CD14-positive monocyte (primary cell): ENCODE data around the gene PHLDA2. TPM values are rescaled to one million over a fixed set of nuclear protein-coding genes. Genes with fewer than 3 reads are reported as not detected.

Source experiments
- DNase-seq, 3 donors: peaks; one replicate each; pipeline ENCODE4 v3.0.0-alpha.2; 2011 to 2022
- H2AFZ ChIP-seq: 2 replicates; pipeline ENCODE4 v1.6.0; 2012; ENCODE audit warnings: mild to moderate bottlenecking, low read depth, low read length, inconsistent platforms; ENCODE audit not compliant: insufficient read depth, poor library complexity, severe bottlenecking
- H3K27ac ChIP-seq, 2 donors: 1 replicate in 1 of 2; 2 replicates in 1 of 2; pipeline ENCODE4 v1.5.1; 2012 to 2013; ENCODE audit warnings: low read length in 2 of 2, control low read depth in 1 of 2, inconsistent platforms in 1 of 2, low read depth in 1 of 2, mild to moderate bottlenecking in 1 of 2
- H3K27me3 ChIP-seq, 2 donors: one replicate each; pipeline versions ENCODE4 v1.6.0 to v1.6.1; 2011 to 2013; ENCODE audit warnings: low read length in 2 of 2; ENCODE audit not compliant: control insufficient read depth in 2 of 2, insufficient read depth in 2 of 2
- H3K36me3 ChIP-seq, 2 donors: replicated peaks in 1 of 2; 1 replicate in 1 of 2; 2 replicates in 1 of 2; pipeline versions ENCODE4 v1.5.1 to v1.6.1; 2012 to 2013; ENCODE audit warnings: low read length in 2 of 2, control low read depth in 1 of 2, inconsistent platforms in 1 of 2, mild to moderate bottlenecking in 1 of 2; ENCODE audit not compliant: insufficient read depth in 2 of 2, control insufficient read depth in 1 of 2
- H3K4me1 ChIP-seq, 2 donors: 1 replicate in 1 of 2; 2 replicates in 1 of 2; pipeline versions ENCODE4 v1.5.1 to v1.6.1; 2012 to 2013; ENCODE audit warnings: low read length in 2 of 2, control low read depth in 1 of 2, inconsistent platforms in 1 of 2, mild to moderate bottlenecking in 1 of 2, moderate library complexity in 1 of 2; ENCODE audit not compliant: insufficient read depth in 2 of 2, control insufficient read depth in 1 of 2
- H3K4me2 ChIP-seq: replicated peaks from 2 replicates; pipeline ENCODE3; 2012; ENCODE audit warnings: low read length, moderate library complexity, mild to moderate bottlenecking; ENCODE audit not compliant: poor library complexity, severe bottlenecking; ENCODE audit errors: extremely low read depth
- H3K4me3 ChIP-seq, 3 experiments: fragments of 200-600 bp in 1 of 3; sonication (generic) in 1 of 3; replicated peaks in 1 of 3; 1 replicate in 2 of 3; 2 replicates in 1 of 3; pipeline ENCODE4 v1.5.1; 2011 to 2013; ENCODE audit warnings: low read length in 3 of 3, mild to moderate bottlenecking in 3 of 3, control low read depth in 2 of 3, low read depth in 2 of 3, inconsistent platforms in 1 of 3, moderate library complexity in 1 of 3
- H3K79me2 ChIP-seq: 2 replicates; pipeline ENCODE4 v1.6.0; 2012; ENCODE audit warnings: mild to moderate bottlenecking, control low read depth, inconsistent platforms, low read length, moderate library complexity; ENCODE audit not compliant: insufficient read depth
- H3K9ac ChIP-seq: 2 replicates; pipeline ENCODE4 v1.6.0; 2017; ENCODE audit warnings: low read length, mild to moderate bottlenecking; ENCODE audit not compliant: insufficient read depth, poor library complexity, severe bottlenecking
- H3K9me3 ChIP-seq, 2 donors: replicated peaks in 1 of 2; 1 replicate in 1 of 2; 2 replicates in 1 of 2; pipeline versions ENCODE4 v1.5.1 to v1.6.1; 2012 to 2013; ENCODE audit warnings: low read length in 2 of 2, control low read depth in 1 of 2; ENCODE audit not compliant: control insufficient read depth in 1 of 2, insufficient read depth in 1 of 2
- H4K20me1 ChIP-seq: 2 replicates; pipeline ENCODE4 v1.6.0; 2012; ENCODE audit warnings: mild to moderate bottlenecking, low read length, control low read depth, moderate library complexity; ENCODE audit not compliant: insufficient read depth
- H3K27ac Mint-ChIP-seq, 7 donors: one replicate each; pipeline ENCODE4 v1.8.0; 2020; ENCODE audit warnings: mild to moderate bottlenecking in 7 of 7, mixed read lengths in 7 of 7, moderate library complexity in 6 of 7, inconsistent platforms in 2 of 7
- H3K27me3 Mint-ChIP-seq, 3 donors: one replicate each; pipeline ENCODE4 v1.8.0; 2021 to 2022; ENCODE audit warnings: low read depth in 3 of 3, mild to moderate bottlenecking in 3 of 3, mixed read lengths in 3 of 3, moderate library complexity in 3 of 3, inconsistent platforms in 1 of 3
- H3K36me3 Mint-ChIP-seq, 2 donors: one replicate each; pipeline ENCODE4 v1.8.0; 2020; ENCODE audit warnings: mixed read lengths in 2 of 2, inconsistent platforms in 1 of 2, mild to moderate bottlenecking in 1 of 2
- H3K4me1 Mint-ChIP-seq: one replicate; pipeline ENCODE4 v1.8.0; 2020; ENCODE audit warnings: mild to moderate bottlenecking, mixed read lengths
- H3K4me3 Mint-ChIP-seq, 2 donors: one replicate each; pipeline ENCODE4 v1.8.0; 2020; ENCODE audit warnings: mild to moderate bottlenecking in 2 of 2, mixed read lengths in 2 of 2, moderate library complexity in 1 of 2
- H3K9me3 Mint-ChIP-seq, 7 donors: one replicate each; pipeline ENCODE4 v1.8.0; 2020 to 2022; ENCODE audit warnings: mixed read lengths in 7 of 7, mild to moderate bottlenecking in 6 of 7, moderate library complexity in 6 of 7, inconsistent platforms in 2 of 7
- CTCF ChIP-seq: fragments of 200-600 bp; IDR thresholded peaks from one replicate; pipeline ENCODE4 v1.8.0; 2022; ENCODE audit warnings: antibody characterized with exemption, mild to moderate bottlenecking
- WGBS: methylation state at CpG from one replicate; pipeline ENCODE4 v1.1.5; 2013; ENCODE audit warnings: missing lambda C conversion rate; ENCODE audit not compliant: insufficient coverage; 5-methylcytosine and 5-hydroxymethylcytosine counted together
- intact Hi-C, 2 donors: fragments of 100-400 bp; cut with micrococcal nuclease; formaldehyde crosslinking; loops; one replicate each; pipeline versions ENCODE4 v1.15.0 to v1.15.1; 2023
- polyA plus RNA-seq, 3 donors: library from polyadenylated mRNA; depleted of rRNA in 1 of 3; unstranded in 2 of 3; stranded (reverse) in 1 of 3; fragments of 300-500 nt in 2 of 3; fragments of >200 nt in 1 of 3; fragmentation: Illumina TruSeq in 2 of 3; gene quantifications; 1 replicate in 2 of 3; 2 replicates in 1 of 3; pipeline ENCODE4 v1.2.3, GENCODE V29; 2012 to 2021

Gene PHLDA2
- polyA plus RNA-seq, 3 donors: 2.6 to 54.5 (median 4.7) TPM

GRCh38 chr11:2901196-2901796, 27.9 kb downstream of the PHLDA2 start:
- intact Hi-C loops: no loop called here
- peaks cover 0 to 3% of the 10 kb centered on the region in 2 donors for H3K36me3 ChIP-seq
- peaks cover 0 to 13% (median 9%) of the 10 kb centered on the region in 3 donors for H3K27me3 Mint-ChIP-seq
- peaks cover 6% of the 10 kb centered on the region for H3K79me2 ChIP-seq
- TF ChIP-seq CTCF: no peak
- H3K4me3 Mint-ChIP-seq: peak overlapping the region; percentile 74 to 79
- H3K9ac ChIP-seq: peak overlapping the region; percentile 94
- H4K20me1 ChIP-seq: no peaks in the 10 kb centered on the region
- DNase-seq: no peak
- WGBS: 96% methylated on average over 12 of the region's 16 CpGs
- H2AFZ ChIP-seq: peak overlapping the region; percentile 73
- peak overlapping the region in 2 of 3 experiments; percentile 84 to 86 for H3K4me3 ChIP-seq
- H3K27ac Mint-ChIP-seq: peak overlapping the region; percentile 50 to 97 (median 90)
- H3K4me2 ChIP-seq: peak overlapping the region; percentile 77
- H3K4me1 ChIP-seq: peaks cover 61 to 68% of the 10 kb centered on the region in 2 donors
- peaks cover 30 to 39% of the 10 kb centered on the region in 2 donors for H3K36me3 Mint-ChIP-seq
- H3K27ac ChIP-seq: peak overlapping the region; percentile 58 to 98
- peaks cover 0 to 9% of the 10 kb centered on the region in 2 donors for H3K9me3 ChIP-seq
- H3K27me3 ChIP-seq: no peaks in the 10 kb centered on the region
- peaks cover 59% of the 10 kb centered on the region for H3K4me1 Mint-ChIP-seq
- H3K9me3 Mint-ChIP-seq: peaks cover 7 to 13% (median 9%) of the 10 kb centered on the region in 7 donors

- DNase-seq: peak; percentile 70 to 83 (median 77)
- Histone ChIP-seq H3K9ac (peak overlapping the region; percentile 69), H2AFZ (peak overlapping the region; percentile 38), H4K20me1 (no peaks in the 10 kb centered on the region), H3K4me3 (peak overlapping the region; percentile 1 to 70 (median 3)), H3K4me1 (peaks cover 61 to 68% of the 10 kb centered on the region in 2 donors), H3K27me3 (no peaks in the 10 kb centered on the region), H3K9me3 (no peaks in the 10 kb centered on the region), H3K36me3 (peaks cover 0 to 3% of the 10 kb centered on the region in 2 donors), H3K79me2 (peaks cover 6% of the 10 kb centered on the region), H3K27ac (peak overlapping the region; percentile 95 to 98), H3K4me2 (peak overlapping the region; percentile 74)
- TF ChIP-seq CTCF: no peak
- H3K36me3 Mint-ChIP-seq: peaks cover 14 to 25% of the 10 kb centered on the region in 2 donors
- WGBS: 21% methylated on average over 13 of the region's 13 CpGs
- intact Hi-C loops: loop anchor here (2.0 to 5.0 kb wide), 2 partner anchors 30 to 33 kb away; partner anchors contain the start of gene PHLDA2 (in 1 of the 2)
- H3K4me3 Mint-ChIP-seq: peak overlapping the region; percentile 76 to 89
- H3K27me3 Mint-ChIP-seq: peaks cover 3 to 15% (median 12%) of the 10 kb centered on the region in 3 donors
- peaks cover 59% of the 10 kb centered on the region for H3K4me1 Mint-ChIP-seq
- H3K27ac Mint-ChIP-seq: peak overlapping the region; percentile 98 to 100 (median 99)
- peaks cover 0 to 2% (median 0%) of the 10 kb centered on the region in 7 donors for H3K9me3 Mint-ChIP-seq
These were observed 30.0 kb downstream of the PHLDA2 start for GRCh38 chr11:2899080-2899783.
